ENCODE data around the gene CYP1A1. TPM values are rescaled to one million over a fixed set of nuclear protein-coding genes. Genes with fewer than 3 reads are reported as not detected.

CYP1A1 gene
- total RNA-seq, 1 experiment from 2014 or later: 0.26 TPM

DNA sequence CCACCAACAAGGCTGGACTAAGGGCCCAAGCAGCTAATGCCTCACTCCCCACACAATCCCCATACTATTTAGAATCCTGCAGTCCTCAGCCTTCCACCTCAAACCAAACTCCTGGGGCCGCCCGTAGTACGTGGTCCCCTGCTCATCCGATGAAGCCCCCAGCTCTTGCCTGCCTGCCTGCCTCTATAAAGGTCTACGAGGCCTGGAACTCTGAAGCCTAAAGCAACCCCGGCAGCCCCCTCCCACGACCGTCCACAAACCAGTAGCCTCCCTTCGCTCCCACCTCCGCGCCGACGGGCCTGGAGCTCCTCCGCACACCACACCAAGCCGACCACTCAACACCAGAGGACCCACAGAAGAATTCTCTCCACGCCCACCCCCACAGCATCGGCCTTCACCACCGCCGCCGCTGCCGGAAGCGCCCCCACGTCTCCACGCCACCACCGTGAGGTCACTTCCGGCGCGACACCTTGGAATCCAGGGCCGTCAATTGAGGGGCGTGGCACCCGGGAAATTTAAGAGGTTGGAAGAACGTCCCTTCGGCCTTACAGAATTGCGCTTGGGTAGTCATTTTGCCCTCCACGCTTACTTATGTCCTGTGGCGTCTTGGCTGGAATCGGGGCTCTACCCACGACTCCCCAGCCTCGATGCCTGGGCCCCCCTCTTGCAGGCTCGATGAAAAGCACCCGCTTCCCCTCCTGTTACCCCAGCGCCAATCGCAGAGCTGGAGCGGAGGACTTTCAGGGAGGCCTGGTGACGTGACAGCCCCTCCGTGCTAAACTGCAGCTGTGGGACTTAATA is 29.5 kb downstream of the CYP1A1 start, which contains the start of gene EDC3 (continued):
- TF ChIP-seq TEAD1 (CRISPR knock-in tag; IDR thresholded peaks at IDR 0.05): peak; percentile 94

DNA sequence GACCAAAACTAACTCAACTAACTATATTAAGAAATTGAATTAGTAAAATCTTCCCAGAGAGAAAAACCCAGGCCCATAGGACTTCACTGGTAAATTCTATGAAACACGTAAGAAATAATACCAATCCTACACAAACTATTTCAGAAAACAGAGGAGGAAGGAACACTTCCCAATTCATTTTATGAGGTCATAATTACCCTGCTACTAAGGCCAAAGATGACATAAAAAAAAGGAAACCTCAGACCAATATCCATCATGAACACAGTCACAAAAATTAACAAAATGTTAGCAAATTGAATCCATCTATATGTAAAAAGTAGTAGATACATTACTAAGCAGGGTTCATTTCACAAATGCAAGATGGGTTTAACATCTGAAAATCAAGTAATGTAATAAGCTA is 33.0 kb downstream of the CYP1A1 start:
- Mint-ChIP-seq H3K4me3 (no peak overlapping the region), H3K36me3 (peaks cover 2% of the 10 kb centered on the region; the same call in 1 of the 2 replicates), H3K9me3 (no peaks in the 10 kb centered on the region), H3K4me1 (peaks cover 11% of the 10 kb centered on the region), H3K27me3 (ENCODE audit: low read depth) (no peaks in the 10 kb centered on the region; the same call in 1 of the 2 replicates), H3K27ac (no peak overlapping the region)
- ATAC-seq: no peak
- DNase-seq (ENCODE audit: low spot score): no peak
- TF ChIP-seq, protein P1, sequence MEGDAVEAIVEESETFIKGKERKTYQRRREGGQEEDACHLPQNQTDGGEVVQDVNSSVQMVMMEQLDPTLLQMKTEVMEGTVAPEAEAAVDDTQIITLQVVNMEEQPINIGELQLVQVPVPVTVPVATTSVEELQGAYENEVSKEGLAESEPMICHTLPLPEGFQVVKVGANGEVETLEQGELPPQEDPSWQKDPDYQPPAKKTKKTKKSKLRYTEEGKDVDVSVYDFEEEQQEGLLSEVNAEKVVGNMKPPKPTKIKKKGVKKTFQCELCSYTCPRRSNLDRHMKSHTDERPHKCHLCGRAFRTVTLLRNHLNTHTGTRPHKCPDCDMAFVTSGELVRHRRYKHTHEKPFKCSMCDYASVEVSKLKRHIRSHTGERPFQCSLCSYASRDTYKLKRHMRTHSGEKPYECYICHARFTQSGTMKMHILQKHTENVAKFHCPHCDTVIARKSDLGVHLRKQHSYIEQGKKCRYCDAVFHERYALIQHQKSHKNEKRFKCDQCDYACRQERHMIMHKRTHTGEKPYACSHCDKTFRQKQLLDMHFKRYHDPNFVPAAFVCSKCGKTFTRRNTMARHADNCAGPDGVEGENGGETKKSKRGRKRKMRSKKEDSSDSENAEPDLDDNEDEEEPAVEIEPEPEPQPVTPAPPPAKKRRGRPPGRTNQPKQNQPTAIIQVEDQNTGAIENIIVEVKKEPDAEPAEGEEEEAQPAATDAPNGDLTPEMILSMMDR (IDR thresholded peaks at IDR 0.05): no peak
- TF ChIP-seq ESRRA (CRISPR knock-in tag; IDR thresholded peaks at IDR 0.05; ENCODE audit: borderline replicate concordance): no peak
- TF ChIP-seq, protein P2, sequence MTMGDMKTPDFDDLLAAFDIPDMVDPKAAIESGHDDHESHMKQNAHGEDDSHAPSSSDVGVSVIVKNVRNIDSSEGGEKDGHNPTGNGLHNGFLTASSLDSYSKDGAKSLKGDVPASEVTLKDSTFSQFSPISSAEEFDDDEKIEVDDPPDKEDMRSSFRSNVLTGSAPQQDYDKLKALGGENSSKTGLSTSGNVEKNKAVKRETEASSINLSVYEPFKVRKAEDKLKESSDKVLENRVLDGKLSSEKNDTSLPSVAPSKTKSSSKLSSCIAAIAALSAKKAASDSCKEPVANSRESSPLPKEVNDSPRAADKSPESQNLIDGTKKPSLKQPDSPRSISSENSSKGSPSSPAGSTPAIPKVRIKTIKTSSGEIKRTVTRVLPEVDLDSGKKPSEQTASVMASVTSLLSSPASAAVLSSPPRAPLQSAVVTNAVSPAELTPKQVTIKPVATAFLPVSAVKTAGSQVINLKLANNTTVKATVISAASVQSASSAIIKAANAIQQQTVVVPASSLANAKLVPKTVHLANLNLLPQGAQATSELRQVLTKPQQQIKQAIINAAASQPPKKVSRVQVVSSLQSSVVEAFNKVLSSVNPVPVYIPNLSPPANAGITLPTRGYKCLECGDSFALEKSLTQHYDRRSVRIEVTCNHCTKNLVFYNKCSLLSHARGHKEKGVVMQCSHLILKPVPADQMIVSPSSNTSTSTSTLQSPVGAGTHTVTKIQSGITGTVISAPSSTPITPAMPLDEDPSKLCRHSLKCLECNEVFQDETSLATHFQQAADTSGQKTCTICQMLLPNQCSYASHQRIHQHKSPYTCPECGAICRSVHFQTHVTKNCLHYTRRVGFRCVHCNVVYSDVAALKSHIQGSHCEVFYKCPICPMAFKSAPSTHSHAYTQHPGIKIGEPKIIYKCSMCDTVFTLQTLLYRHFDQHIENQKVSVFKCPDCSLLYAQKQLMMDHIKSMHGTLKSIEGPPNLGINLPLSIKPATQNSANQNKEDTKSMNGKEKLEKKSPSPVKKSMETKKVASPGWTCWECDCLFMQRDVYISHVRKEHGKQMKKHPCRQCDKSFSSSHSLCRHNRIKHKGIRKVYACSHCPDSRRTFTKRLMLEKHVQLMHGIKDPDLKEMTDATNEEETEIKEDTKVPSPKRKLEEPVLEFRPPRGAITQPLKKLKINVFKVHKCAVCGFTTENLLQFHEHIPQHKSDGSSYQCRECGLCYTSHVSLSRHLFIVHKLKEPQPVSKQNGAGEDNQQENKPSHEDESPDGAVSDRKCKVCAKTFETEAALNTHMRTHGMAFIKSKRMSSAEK (CRISPR knock-in tag; IDR thresholded peaks at IDR 0.05; ENCODE audit: borderline replicate concordance): no peak
- TF ChIP-seq JUN (CRISPR knock-in tag; IDR thresholded peaks at IDR 0.05): no peak
- TF ChIP-seq PRRX2 (CRISPR knock-in tag; IDR thresholded peaks at IDR 0.05): no peak
- ChIA-PET POLR2A (no interaction called here), CTCF (no interaction called here)

- Mint-ChIP-seq H3K27me3 (ENCODE audit: low read depth) (no peaks in the 10 kb centered on the region), H3K36me3 (peaks cover 26% of the 10 kb centered on the region), H3K4me3 (no peak overlapping the region), H3K27ac (no peak overlapping the region), H3K4me1 (no peaks in the 10 kb centered on the region), H3K9me3 (peaks cover 11% of the 10 kb centered on the region)
- DNase-seq (ENCODE audit: low spot score) (no peak), ATAC-seq (no peak)
- ChIA-PET CTCF (interaction anchor here (0.6 to 1.5 kb wide), 5 partner anchors 52 to 361 kb away, joined by 3 to 6 read pairs (median 4); no protein-coding TSS in a partner anchor), POLR2A (no interaction called here)
- TF ChIP-seq JUN (CRISPR knock-in tag; IDR thresholded peaks at IDR 0.05): no peak
- no peak for TF ChIP-seq ESRRA (CRISPR knock-in tag; IDR thresholded peaks at IDR 0.05; ENCODE audit: borderline replicate concordance)
- TF ChIP-seq TCF7 (CRISPR knock-in tag; IDR thresholded peaks at IDR 0.05; ENCODE audit: low read depth): no peak
- TF ChIP-seq CDX4 (CRISPR knock-in tag; IDR thresholded peaks at IDR 0.05; ENCODE audit: borderline replicate concordance): no peak
- no peak for TF ChIP-seq NFE2L1 (CRISPR knock-in tag; IDR thresholded peaks at IDR 0.05)
- no peak for TF ChIP-seq SMAD3 (CRISPR knock-in tag; IDR thresholded peaks at IDR 0.05; ENCODE audit: borderline replicate concordance)
- TF ChIP-seq, protein P3, sequence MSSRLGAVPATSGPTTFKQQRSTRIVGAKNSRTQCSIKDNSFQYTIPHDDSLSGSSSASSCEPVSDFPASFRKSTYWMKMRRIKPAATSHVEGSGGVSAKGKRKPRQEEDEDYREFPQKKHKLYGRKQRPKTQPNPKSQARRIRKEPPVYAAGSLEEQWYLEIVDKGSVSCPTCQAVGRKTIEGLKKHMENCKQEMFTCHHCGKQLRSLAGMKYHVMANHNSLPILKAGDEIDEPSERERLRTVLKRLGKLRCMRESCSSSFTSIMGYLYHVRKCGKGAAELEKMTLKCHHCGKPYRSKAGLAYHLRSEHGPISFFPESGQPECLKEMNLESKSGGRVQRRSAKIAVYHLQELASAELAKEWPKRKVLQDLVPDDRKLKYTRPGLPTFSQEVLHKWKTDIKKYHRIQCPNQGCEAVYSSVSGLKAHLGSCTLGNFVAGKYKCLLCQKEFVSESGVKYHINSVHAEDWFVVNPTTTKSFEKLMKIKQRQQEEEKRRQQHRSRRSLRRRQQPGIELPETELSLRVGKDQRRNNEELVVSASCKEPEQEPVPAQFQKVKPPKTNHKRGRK (CRISPR knock-in tag; IDR thresholded peaks at IDR 0.05; ENCODE audit: borderline replicate concordance): no peak
- no peak for TF ChIP-seq NFATC4 (CRISPR knock-in tag; IDR thresholded peaks at IDR 0.05)
- no peak for TF ChIP-seq HMGA2 (CRISPR knock-in tag; IDR thresholded peaks at IDR 0.05)
- no peak for TF ChIP-seq EMX1 (CRISPR knock-in tag; IDR thresholded peaks at IDR 0.05)
- no peak for TF ChIP-seq GABPB1 (CRISPR knock-in tag; IDR thresholded peaks at IDR 0.05)
- TF ChIP-seq SOX15 (CRISPR knock-in tag; IDR thresholded peaks at IDR 0.05): no peak
- no peak for TF ChIP-seq NR1H2 (CRISPR knock-in tag; IDR thresholded peaks at IDR 0.05)
- no peak for TF ChIP-seq MLX (CRISPR knock-in tag; IDR thresholded peaks at IDR 0.05)
Observed at GRCh38 chr15:74683758-74684157, 41.6 kb downstream of the CYP1A1 start.
